Measurements from ENCODE around the gene DOK6.

- TF ChIP-seq CTCF (conservative IDR thresholded peaks at IDR 0.05; ENCODE audit: low read depth, low read length) (no peak), EZH2 (IDR thresholded peaks at IDR 0.05; ENCODE audit: low read length, unreplicated experiment) (no peak), EZH2phosphoT487 (IDR thresholded peaks at IDR 0.05; ENCODE audit: borderline replicate concordance, low read length) (no peak)
Measured at GRCh38 chr18:69689121-69689759, 288.6 kb downstream of the DOK6 start.
